KMS-11 (cell line): Measurements from ENCODE around the gene MS4A10.

Source experiments
- H2AFZ ChIP-seq: fragments of 200-600 bp; sonication (generic); 2 replicates; pipeline ENCODE4 v1.6.1; 2016; ENCODE audit warnings: antibody characterized with exemption, mixed run types, low read depth
- H3K27ac ChIP-seq: fragments of 200-600 bp; sonication (generic); 2 replicates; pipeline ENCODE4 v1.6.1; 2016; ENCODE audit warnings: mild to moderate bottlenecking, mixed run types
- H3K27me3 ChIP-seq: fragments of 200-600 bp; sonication (generic); 2 replicates; pipeline ENCODE4 v1.6.1; 2017; ENCODE audit warnings: mild to moderate bottlenecking, low read depth, mixed run types, moderate library complexity; ENCODE audit not compliant: insufficient read depth
- H3K36me3 ChIP-seq: fragments of 200-600 bp; sonication (generic); 2 replicates; pipeline ENCODE4 v1.6.1; 2017; ENCODE audit warnings: mild to moderate bottlenecking, mixed run types; ENCODE audit not compliant: insufficient read depth
- H3K4me1 ChIP-seq: fragments of 200-600 bp; sonication (generic); 2 replicates; pipeline ENCODE4 v1.6.1; 2016; ENCODE audit warnings: mild to moderate bottlenecking, low read depth, mixed run types; ENCODE audit not compliant: poor library complexity, severe bottlenecking
- H3K4me2 ChIP-seq: fragments of 200-600 bp; sonication (generic); 2 replicates; pipeline ENCODE4 v1.7.0; 2016; ENCODE audit warnings: mild to moderate bottlenecking, mixed run types
- H3K4me3 ChIP-seq: fragments of 200-600 bp; sonication (generic); IDR thresholded peaks from 2 replicates; pipeline ENCODE4 v1.6.1; 2017; ENCODE audit warnings: low read depth, low read length, mixed read lengths; ENCODE audit not compliant: insufficient read depth
- H3K79me2 ChIP-seq: fragments of 200-600 bp; sonication (generic); 2 replicates; pipeline ENCODE4 v1.6.1; 2016; ENCODE audit warnings: low read depth, mixed run types; ENCODE audit not compliant: insufficient read depth
- H3K9ac ChIP-seq: fragments of 200-600 bp; sonication (generic); 2 replicates; pipeline ENCODE4 v1.6.1; 2016; ENCODE audit warnings: mild to moderate bottlenecking, mixed run types
- H4K20me1 ChIP-seq: fragments of 200-600 bp; sonication (generic); 2 replicates; pipeline ENCODE4 v1.6.1; 2016; ENCODE audit warnings: mild to moderate bottlenecking, mixed run types; ENCODE audit not compliant: insufficient read depth
- CTCF ChIP-seq: fragments of 200-600 bp; sonication (generic); conservative IDR thresholded peaks from 2 replicates; pipeline ENCODE4 v1.6.1; 2017; ENCODE audit warnings: low read depth, mild to moderate bottlenecking, antibody characterized with exemption, low read length, moderate library complexity, mixed read lengths

Gene MS4A10

DNA sequence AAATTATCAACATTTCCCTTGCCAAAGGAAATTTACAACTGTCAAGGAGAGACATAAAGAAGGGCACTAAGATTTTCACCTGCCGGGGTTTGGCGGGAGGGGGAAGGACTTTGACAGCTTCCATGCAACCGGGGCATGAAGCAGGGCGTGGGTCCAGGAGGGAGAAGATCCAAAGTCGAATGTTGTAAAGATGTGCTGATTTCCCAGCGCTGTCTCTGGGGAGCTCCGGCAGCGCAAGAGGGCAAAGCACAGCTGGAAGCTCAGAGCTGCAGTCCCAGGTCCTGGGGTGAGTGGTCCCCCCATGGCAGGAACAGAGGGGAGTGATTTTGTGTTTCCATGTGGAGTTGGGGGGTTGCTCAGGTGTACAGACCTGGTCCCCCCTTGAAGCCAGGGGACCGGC, at the start of gene MS4A10:
Gene MS4A10, plus strand, starts transcription at position 198 of the 400 bp plus-strand sequence. CDS start 5,003 bp downstream, outside the sequence.
- no peaks in the 10 kb centered on the region for H3K79me2 ChIP-seq
- H3K4me2 ChIP-seq = no peak within 1 kb of the TSS
- H3K36me3 ChIP-seq = no peaks in the 10 kb centered on the region
- H3K27ac ChIP-seq = no peak within 1 kb of the TSS
- no peak for TF ChIP-seq CTCF
- no peak within 1 kb of the TSS for H3K4me3 ChIP-seq
- H4K20me1 ChIP-seq = no peaks in the 10 kb centered on the region
- H3K4me1 ChIP-seq = no peaks in the 10 kb centered on the region
- H3K27me3 ChIP-seq = no peaks in the 10 kb centered on the region
- H3K9ac ChIP-seq = no peak within 1 kb of the TSS
- no peak within 1 kb of the TSS for H2AFZ ChIP-seq

DNA sequence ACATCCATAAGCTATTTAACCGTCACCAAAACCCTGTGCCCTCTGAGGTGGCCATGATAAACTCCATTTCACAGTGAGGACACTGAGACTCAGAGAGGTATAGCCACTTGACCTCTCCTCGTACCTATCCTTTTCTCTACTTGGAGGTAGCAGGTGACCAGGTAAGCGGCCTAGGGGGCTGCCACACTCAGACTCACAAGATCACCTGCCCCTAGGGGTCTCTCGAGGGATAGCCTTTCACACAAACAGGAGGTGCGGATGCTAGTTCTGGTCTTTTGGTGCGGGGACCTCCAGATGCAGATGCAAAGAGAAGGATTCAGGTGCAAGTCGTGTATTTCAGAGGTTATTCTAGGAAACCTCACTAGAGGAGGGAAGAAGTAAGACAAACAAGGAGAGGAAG, 46.0 kb upstream of the MS4A10 start:
- no peak overlapping the region for H3K27ac ChIP-seq

DNA sequence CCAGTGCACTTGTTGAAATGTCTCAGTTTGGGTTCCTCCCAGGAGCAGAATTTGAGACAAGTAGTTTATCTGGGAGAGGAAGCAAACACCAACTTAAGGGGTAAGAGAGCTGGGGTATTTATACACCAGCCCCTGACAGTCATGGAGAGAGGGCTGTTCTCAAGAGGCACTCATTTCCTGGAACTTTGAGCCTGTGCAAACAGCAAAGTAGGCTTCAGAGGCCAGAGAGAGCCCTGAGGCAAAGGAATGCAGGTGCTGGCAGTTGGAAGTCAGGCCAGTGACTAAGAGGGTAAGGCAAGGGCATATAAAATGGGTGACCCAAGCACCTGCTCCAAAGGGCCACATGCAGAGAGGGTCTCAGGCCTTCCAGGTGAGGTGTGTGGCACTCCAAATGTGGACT, 44.6 kb upstream of the MS4A10 start:
- H3K27me3 ChIP-seq = no peaks in the 10 kb centered on the region
- no peak overlapping the region for H3K4me2 ChIP-seq
- no peak for TF ChIP-seq CTCF
- H3K27ac ChIP-seq = no peak overlapping the region
- H3K4me3 ChIP-seq = no peak overlapping the region
- no peaks in the 10 kb centered on the region for H4K20me1 ChIP-seq
- H3K4me1 ChIP-seq = peaks cover 10% of the 10 kb centered on the region
- no peak overlapping the region for H3K9ac ChIP-seq
- H3K79me2 ChIP-seq = no peaks in the 10 kb centered on the region
- H2AFZ ChIP-seq = no peak overlapping the region
- H3K36me3 ChIP-seq = no peaks in the 10 kb centered on the region

More for the DNA sequence above, 46.0 kb upstream of the MS4A10 start:
- Histone ChIP-seq H3K4me2 (no peak overlapping the region), H3K79me2 (no peaks in the 10 kb centered on the region), H2AFZ (no peak overlapping the region), H3K36me3 (no peaks in the 10 kb centered on the region), H3K9ac (no peak overlapping the region), H3K4me1 (no peaks in the 10 kb centered on the region), H3K4me3 (no peak overlapping the region), H4K20me1 (no peaks in the 10 kb centered on the region), H3K27me3 (no peaks in the 10 kb centered on the region)
- TF ChIP-seq CTCF = no peak

GRCh38 chr11:60741421-60741820, 43.7 kb upstream of the MS4A10 start:
- no peak overlapping the region for H3K27ac ChIP-seq
- H3K36me3 ChIP-seq = no peaks in the 10 kb centered on the region
- no peak overlapping the region for H2AFZ ChIP-seq
- TF ChIP-seq CTCF = no peak
- H3K4me1 ChIP-seq = peaks cover 11% of the 10 kb centered on the region
- no peaks in the 10 kb centered on the region for H4K20me1 ChIP-seq
- H3K27me3 ChIP-seq = no peaks in the 10 kb centered on the region
- no peaks in the 10 kb centered on the region for H3K79me2 ChIP-seq
- no peak overlapping the region for H3K4me3 ChIP-seq
- H3K9ac ChIP-seq = no peak overlapping the region
- no peak overlapping the region for H3K4me2 ChIP-seq

DNA sequence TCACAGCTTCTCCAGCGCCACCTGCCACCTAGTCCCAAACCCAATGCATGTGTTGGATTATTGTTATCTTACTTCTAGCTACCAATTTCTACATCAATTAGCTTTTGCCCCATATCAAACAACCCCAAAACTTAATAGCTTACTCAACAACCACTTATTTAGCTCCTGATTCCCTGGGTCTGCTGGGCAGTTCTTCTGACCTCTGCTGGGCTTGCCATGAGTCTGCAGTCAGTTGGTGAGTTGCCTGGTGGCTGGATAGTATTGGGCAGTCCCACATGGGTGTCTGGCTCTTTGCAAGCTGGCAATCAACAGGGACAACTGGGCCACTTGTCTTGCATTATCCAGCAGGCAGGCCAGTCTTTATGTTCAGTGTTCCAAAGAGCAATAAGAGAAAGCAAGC, 42.1 kb upstream of the MS4A10 start:
- no peak overlapping the region for H3K4me3 ChIP-seq
- no peak overlapping the region for H3K4me2 ChIP-seq
- no peak for TF ChIP-seq CTCF
- H3K27ac ChIP-seq = no peak overlapping the region
- H3K36me3 ChIP-seq = no peaks in the 10 kb centered on the region
- no peak overlapping the region for H3K9ac ChIP-seq
- no peak overlapping the region for H2AFZ ChIP-seq
- H4K20me1 ChIP-seq = no peaks in the 10 kb centered on the region
- H3K4me1 ChIP-seq = peaks cover 11% of the 10 kb centered on the region
- H3K27me3 ChIP-seq = no peaks in the 10 kb centered on the region
- no peaks in the 10 kb centered on the region for H3K79me2 ChIP-seq
